Muscle layer of duodenum (tissue), 2 donors: ENCODE data around the gene S100A13.

Experiments
- H3K27ac ChIP-seq: one replicate; pipeline ENCODE4 v1.7.0; 2013; ENCODE audit warnings: mild to moderate bottlenecking, low read length
- H3K27me3 ChIP-seq: one replicate; pipeline ENCODE4 v1.7.0; 2013; ENCODE audit warnings: low read depth, mild to moderate bottlenecking, control low read depth, low read length
- H3K36me3 ChIP-seq, 2 donors: one replicate each; pipeline ENCODE4 v1.7.0; 2013; ENCODE audit warnings: low read length in 2 of 2, control low read depth in 1 of 2, mild to moderate bottlenecking in 1 of 2; ENCODE audit not compliant: insufficient read depth in 2 of 2, control insufficient read depth in 1 of 2
- H3K4me1 ChIP-seq, 2 donors: one replicate each; pipeline ENCODE4 v1.7.0; 2013; ENCODE audit warnings: low read length in 2 of 2, mild to moderate bottlenecking in 2 of 2, control low read depth in 1 of 2, moderate library complexity in 1 of 2; ENCODE audit not compliant: insufficient read depth in 2 of 2, control insufficient read depth in 1 of 2
- H3K4me3 ChIP-seq, 2 donors: one replicate each; pipeline ENCODE4 v1.7.0; 2013; ENCODE audit warnings: low read length in 2 of 2, low read depth in 1 of 2, mild to moderate bottlenecking in 1 of 2
- H3K9me3 ChIP-seq, 2 donors: one replicate each; pipeline ENCODE4 v1.7.0; 2013; ENCODE audit warnings: low read length in 2 of 2, control low read depth in 1 of 2, mild to moderate bottlenecking in 1 of 2; ENCODE audit not compliant: control insufficient read depth in 1 of 2
- donor health status: healthy.

The S100A13 gene

DNA sequence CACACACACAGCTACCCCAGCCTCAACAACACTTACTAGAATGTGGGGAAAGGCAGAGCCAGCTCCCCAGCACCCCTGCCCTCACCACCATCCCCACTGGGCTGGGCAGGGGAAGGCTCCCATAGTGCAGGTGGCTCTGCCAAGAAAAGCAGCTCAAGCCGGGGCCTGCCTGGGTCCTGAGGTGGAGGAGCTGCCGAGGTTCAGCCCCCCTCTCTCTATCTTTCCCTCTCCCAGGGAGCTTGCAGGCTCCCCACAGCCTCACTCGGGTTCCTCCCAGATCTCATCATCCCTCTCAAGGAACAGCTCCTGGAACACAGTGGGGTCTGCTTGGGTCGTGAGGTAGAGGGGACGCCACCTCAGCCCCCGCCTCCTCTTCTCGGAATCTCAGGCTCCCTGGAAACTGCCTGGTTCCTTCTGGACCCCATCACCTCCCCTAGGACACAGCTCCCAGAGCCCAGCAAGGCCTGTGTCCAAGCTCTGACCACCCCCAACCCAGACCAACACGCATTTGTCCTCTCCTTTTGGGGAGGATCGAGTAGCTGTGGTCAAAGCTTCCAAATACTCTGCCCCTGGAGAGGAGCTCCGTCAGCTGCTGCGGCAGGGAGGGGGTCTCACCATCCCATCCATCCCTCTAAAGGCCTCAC is 15.1 kb downstream of the S100A13 start:
- no peaks in the 10 kb centered on the region for H3K9me3 ChIP-seq
- H3K36me3 ChIP-seq, result peaks cover 8% of the 10 kb centered on the region in 2 donors
- peak overlapping the region; percentile 78 to 89 for H3K4me3 ChIP-seq
- peaks cover 25 to 30% of the 10 kb centered on the region in 2 donors for H3K4me1 ChIP-seq
- H3K27ac ChIP-seq, result peak overlapping the region; percentile 98
- H3K27me3 ChIP-seq, result no peaks in the 10 kb centered on the region

DNA sequence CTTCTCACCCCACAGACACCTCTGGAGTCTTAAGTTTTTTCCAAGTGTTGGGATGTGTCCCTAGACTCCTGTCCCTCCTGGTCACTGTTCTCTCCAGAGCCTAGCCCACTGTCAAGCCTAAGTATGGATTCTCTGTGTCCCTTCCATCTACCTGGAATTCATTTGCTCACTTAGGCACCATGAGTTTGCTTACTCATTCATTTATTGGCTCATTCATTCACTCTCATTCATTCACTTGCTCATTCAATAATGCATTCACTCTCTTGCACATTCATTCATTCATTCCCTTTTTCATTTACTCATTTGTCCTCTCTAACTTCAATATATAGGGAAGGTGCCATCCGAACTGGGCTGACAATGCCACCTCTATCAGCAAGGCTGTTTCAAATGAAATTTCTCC is 15.9 kb downstream of the S100A13 start:
- H3K27me3 ChIP-seq, result no peaks in the 10 kb centered on the region
- no peaks in the 10 kb centered on the region for H3K9me3 ChIP-seq
- H3K4me1 ChIP-seq, result peaks cover 18 to 23% of the 10 kb centered on the region in 2 donors
- peak overlapping the region; percentile 78 to 89 for H3K4me3 ChIP-seq
- H3K36me3 ChIP-seq, result peaks cover 16 to 17% of the 10 kb centered on the region in 2 donors
- H3K27ac ChIP-seq, result peak overlapping the region; percentile 98

DNA sequence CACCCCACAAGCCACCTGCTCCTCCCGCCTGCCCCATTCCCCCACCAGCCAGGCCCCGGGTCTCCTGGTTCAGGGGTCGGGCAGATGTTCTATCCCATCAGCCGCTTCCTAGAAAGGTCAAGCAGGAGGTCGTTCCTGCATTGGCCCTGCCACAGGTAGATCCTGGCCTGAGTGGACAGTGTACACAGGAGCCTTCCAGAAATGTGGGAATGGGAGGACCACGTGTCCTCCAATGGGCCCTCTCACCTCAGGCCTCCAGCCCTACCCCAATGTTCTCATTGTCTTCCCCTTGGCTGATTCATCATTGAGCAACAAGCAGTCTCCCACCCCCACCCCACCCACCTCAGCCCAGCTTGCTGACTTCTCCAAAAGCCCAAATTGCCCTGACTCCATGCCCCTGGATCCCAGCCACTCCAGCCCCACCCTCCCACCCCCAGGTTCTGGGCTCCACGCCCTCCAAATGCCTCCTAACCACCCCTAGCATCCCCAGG is 16.4 kb downstream of the S100A13 start:
- H3K9me3 ChIP-seq, result no peaks in the 10 kb centered on the region
- H3K4me3 ChIP-seq, result peak overlapping the region in 1 of 2 donors; percentile 9
- H3K27me3 ChIP-seq, result no peaks in the 10 kb centered on the region
- peaks cover 16 to 20% of the 10 kb centered on the region in 2 donors for H3K36me3 ChIP-seq
- peak overlapping the region; percentile 98 for H3K27ac ChIP-seq
- peaks cover 18 to 23% of the 10 kb centered on the region in 2 donors for H3K4me1 ChIP-seq

DNA sequence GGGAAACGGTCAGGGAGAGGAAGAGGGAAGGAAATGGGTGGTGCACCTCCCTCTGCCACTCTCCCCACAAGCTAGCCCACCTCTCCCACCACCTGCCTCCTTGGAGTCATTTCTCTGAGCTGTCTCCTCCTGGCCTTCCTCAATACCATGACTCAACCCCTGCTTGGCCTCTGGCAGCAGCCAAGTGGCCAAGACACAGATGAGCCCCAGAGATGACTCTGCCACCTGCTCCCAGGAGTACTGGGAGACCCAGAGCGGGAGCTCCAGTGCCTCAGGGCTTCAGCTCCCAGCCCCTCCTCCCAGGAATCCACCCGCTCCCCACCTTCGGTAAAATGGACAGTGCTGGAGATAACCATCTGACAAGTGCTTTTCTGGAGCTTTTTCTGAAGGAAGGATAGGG is 17.0 kb downstream of the S100A13 start:
- H3K4me3 ChIP-seq, result peak overlapping the region in 1 of 2 donors; percentile 9
- no peaks in the 10 kb centered on the region for H3K27me3 ChIP-seq
- H3K9me3 ChIP-seq, result no peaks in the 10 kb centered on the region
- H3K36me3 ChIP-seq, result peaks cover 16 to 25% of the 10 kb centered on the region in 2 donors
- H3K27ac ChIP-seq, result peak overlapping the region; percentile 72
- H3K4me1 ChIP-seq, result peaks cover 18 to 23% of the 10 kb centered on the region in 2 donors

DNA sequence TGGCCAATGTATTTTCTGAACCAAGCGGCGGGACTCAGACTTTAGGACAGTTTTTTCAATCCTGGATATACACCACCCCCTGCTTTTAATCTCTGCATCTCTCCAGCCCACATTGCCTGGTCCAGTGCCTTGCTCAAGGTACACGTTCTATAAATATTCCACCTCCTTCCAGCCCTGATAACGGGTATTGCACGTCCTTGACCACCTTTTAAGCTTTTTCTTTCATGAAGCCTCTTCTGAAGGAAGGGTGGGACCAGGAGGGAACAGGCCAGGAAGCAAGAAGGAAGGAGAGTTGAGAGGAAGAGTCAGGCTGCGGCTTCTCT is 17.8 kb downstream of the S100A13 start:
- Histone ChIP-seq H3K4me1 (peaks cover 18 to 23% of the 10 kb centered on the region in 2 donors), H3K27me3 (no peaks in the 10 kb centered on the region), H3K4me3 (peak overlapping the region in 1 of 2 donors; percentile 9), H3K36me3 (peaks cover 16 to 25% of the 10 kb centered on the region in 2 donors), H3K9me3 (no peaks in the 10 kb centered on the region), H3K27ac (peak overlapping the region; percentile 72)

DNA sequence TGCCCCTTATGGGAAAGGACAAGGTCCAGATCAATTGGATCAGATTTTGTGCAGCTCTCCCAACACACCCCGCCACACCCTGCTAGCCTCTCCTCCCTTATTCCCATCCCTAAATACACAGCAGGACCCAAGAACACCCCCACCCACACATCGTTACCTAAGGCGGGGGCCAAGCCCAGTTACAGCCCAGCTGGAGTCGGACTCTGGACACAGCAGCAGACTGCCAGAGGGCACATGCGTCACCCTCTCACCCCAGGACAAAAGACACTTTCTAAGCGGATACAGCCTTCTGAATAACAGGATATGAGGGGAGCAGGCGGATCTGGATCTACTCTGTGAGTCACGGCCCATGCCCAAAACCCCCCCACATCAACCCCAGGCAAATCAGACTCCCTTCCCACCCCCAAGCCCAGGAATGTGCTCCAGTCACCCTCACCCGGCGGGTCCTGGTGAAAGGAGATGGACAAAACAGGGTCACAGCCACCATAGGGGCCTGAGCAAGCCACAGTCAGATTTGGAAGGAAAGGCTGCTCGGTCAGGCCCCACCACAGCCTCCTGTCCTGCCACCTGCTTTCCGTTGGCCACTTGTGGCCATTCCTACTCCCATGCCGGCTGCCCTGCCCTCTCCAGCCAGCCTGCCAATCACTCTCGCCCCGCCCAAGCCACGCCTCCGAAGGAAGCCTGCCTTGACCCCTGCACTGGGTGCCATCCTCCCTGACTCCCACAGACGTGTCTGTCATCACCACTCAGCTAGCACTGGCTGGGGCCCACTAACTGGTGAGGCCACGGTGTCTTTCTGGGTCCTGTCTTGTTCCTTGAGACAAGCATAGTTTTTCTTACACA is 18.3 kb downstream of the S100A13 start:
- peak overlapping the region; percentile 21 to 52 for H3K4me3 ChIP-seq
- H3K27ac ChIP-seq, result peak overlapping the region; percentile 72
- H3K36me3 ChIP-seq, result peaks cover 16 to 25% of the 10 kb centered on the region in 2 donors
- H3K27me3 ChIP-seq, result no peaks in the 10 kb centered on the region
- no peaks in the 10 kb centered on the region for H3K9me3 ChIP-seq
- H3K4me1 ChIP-seq, result peaks cover 18 to 23% of the 10 kb centered on the region in 2 donors

DNA sequence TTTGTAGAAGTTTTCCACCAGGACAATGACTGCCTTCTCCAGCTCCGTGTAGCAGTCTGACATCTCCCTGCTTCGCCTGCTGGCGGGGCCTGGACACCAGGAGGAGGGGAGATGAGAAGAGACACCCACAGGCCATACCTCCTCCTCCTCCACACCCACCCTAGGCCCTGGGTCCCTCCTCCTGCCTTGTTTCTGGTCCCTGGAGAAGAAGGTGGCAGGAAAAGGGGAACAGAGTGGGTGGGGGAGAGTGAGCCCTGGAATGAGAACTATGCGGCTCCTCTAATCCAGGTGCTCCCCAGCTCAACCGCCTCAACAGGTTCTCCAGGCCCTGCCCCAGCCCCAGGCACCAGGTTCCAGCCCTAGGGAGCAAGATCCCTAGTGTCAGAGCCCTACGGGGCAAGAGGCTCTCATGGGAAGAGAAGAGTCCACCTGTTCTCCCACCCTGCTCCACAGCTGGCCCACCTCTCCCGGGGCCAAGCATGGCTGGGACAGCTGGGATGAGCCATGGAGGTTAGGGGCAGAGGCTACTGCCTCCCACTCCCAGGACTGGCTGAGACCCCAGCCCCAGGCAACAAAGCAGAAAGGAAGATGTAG is 19.1 kb downstream of the S100A13 start:
- Histone ChIP-seq H3K4me1 (peaks cover 14 to 19% of the 10 kb centered on the region in 2 donors), H3K4me3 (peak overlapping the region; percentile 21 to 52)

DNA sequence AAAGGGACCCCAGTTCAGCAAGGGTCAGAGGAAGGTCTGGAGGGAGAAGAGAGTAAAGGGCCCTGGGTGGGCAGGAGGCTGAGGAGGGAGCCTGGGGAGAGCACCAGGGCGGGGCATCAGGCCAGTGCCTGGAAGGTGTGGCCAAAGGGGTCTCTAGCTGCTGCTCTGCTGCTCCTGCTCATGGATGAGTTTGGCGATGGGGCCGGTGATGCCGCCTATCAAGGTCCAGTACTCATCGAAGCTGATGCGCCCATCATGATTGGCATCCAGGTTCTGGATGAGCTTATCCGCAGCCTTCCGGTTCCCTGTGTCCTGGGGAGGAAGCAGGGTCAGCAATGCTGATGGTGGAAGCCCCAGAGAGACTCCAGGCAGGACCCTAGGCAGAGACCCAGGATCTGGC is 19.9 kb downstream of the S100A13 start:
- Histone ChIP-seq H3K9me3 (no peaks in the 10 kb centered on the region), H3K27me3 (no peaks in the 10 kb centered on the region), H3K4me1 (peaks cover 13 to 16% of the 10 kb centered on the region in 2 donors), H3K4me3 (no peak overlapping the region), H3K36me3 (peaks cover 16 to 25% of the 10 kb centered on the region in 2 donors), H3K27ac (no peak overlapping the region)

More for the DNA sequence above, 19.1 kb downstream of the S100A13 start:
- H3K9me3 ChIP-seq, result no peaks in the 10 kb centered on the region
- no peaks in the 10 kb centered on the region for H3K27me3 ChIP-seq
- peak overlapping the region; percentile 72 for H3K27ac ChIP-seq
- peaks cover 16 to 25% of the 10 kb centered on the region in 2 donors for H3K36me3 ChIP-seq

DNA sequence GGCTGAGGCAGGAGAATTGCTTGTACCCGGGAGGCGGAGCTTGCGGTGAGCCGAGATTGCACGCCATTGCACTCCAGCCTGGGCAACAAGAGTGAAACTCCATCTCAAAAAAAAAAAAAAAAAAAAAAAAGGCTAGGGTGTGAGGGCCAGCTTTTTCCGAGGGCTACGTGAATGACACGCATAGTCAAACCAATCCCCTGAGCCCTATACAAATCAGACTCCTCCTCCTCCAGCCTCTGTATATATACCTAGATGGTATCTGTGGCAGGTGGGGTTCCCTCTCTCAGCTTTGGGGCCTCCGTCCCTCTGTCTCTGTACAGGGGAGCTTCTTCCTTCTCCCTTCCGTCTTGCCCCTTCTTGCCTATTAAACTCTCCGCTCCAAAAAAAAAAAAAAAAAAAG is 21.1 kb downstream of the S100A13 start:
- Histone ChIP-seq H3K27ac (no peak overlapping the region), H3K4me3 (no peak overlapping the region), H3K4me1 (peaks cover 12 to 13% of the 10 kb centered on the region in 2 donors), H3K36me3 (peaks cover 16 to 25% of the 10 kb centered on the region in 2 donors), H3K9me3 (no peaks in the 10 kb centered on the region), H3K27me3 (no peaks in the 10 kb centered on the region)

DNA sequence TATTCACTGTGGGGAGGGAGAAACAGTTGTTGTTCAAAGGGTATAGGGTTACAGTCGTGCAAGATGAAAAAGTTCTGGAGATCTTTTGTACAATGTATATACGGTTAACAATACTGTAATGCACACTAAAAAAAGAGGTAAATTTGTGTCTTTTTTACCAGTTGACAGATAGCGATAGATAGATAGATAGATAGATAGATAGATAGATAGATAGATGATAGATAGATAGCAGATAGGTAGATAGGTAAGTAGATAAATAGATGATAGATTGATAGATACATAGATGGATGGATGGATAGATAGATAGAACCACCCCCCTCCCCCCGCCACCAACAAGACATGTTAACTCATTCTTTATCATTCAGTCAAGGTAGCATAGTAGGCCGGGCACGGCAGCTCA is 24.6 kb downstream of the S100A13 start:
- no peaks in the 10 kb centered on the region for H3K27me3 ChIP-seq
- H3K4me3 ChIP-seq, result no peak overlapping the region
- H3K27ac ChIP-seq, result no peak overlapping the region
- peaks cover 14 to 22% of the 10 kb centered on the region in 2 donors for H3K36me3 ChIP-seq
- H3K9me3 ChIP-seq, result no peaks in the 10 kb centered on the region
- peaks cover 4 to 5% of the 10 kb centered on the region in 2 donors for H3K4me1 ChIP-seq

DNA sequence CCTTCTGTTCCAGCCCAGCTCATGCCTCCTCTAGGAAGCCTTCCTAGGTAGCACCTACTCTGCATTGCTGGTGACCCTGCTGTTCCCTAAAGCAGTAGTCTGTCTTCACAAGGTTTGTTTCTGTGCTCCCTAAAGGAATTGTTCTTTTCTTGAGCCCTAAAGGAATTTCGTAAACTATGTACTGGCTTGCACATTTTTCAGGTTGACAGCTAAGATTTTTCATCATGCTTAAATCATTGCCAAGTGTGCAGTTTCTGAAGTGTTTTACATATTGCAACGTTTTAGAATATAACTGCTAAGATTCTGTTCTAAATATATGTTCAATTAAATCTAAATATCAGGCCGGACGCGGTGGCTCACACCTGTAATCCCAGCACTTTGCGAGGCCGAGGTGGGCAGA is 27.5 kb downstream of the S100A13 start:
- no peaks in the 10 kb centered on the region for H3K27me3 ChIP-seq
- H3K36me3 ChIP-seq, result no peaks in the 10 kb centered on the region
- H3K9me3 ChIP-seq, result no peaks in the 10 kb centered on the region
- H3K4me3 ChIP-seq, result no peak overlapping the region
- H3K4me1 ChIP-seq, result peaks cover 4 to 5% of the 10 kb centered on the region in 2 donors
- H3K27ac ChIP-seq, result no peak overlapping the region
